GM12878 (cell line): Measurements from ENCODE around the gene ANKFY1. TPM values are rescaled to one million over a fixed set of nuclear protein-coding genes. Genes with fewer than 3 reads are reported as not detected.

ENCODE experiments used
- ATAC-seq: fragments of 200-7000 bp; cut with Tn5 transposase; 3 replicates; pipeline ENCODE4 v1.9.1; 2020; ENCODE audit warnings: mild to moderate bottlenecking, moderate library complexity
- BruUV-seq: library from RNA; stranded (reverse); fragments of 400-500 nt; replicated peaks from 2 replicates; lab custom pipeline; 2021; lab: Mats Ljungman, UMichigan
- CTCF ChIA-PET: fragments of 300-600 bp; sonication (Branson Sonifier 250); formaldehyde crosslinking; extraction: SDS; loops from one replicate; lab custom pipeline; 2021; ENCODE audit warnings: inconsistent platforms; lab: Yijun Ruan, JAX
- POLR2A ChIA-PET: fragments of 350-600 bp; formaldehyde crosslinking; extraction: SDS; loops from one replicate; lab custom pipeline; 2021; ENCODE audit warnings: inconsistent platforms; lab: Charles Lee
- RAD21 ChIA-PET: fragments of 300-600 bp; sonication (Branson Sonifier 250); formaldehyde crosslinking; loops from one replicate; lab custom pipeline; 2023; ENCODE audit warnings: antibody characterized with exemption; ENCODE audit not compliant: unreplicated experiment; lab: Charles Lee
- SMC1A ChIA-PET: fragments of 300-600 bp; sonication (Branson Sonifier 250); formaldehyde crosslinking; loops from one replicate; lab custom pipeline; 2023; ENCODE audit not compliant: unreplicated experiment, uncharacterized antibody; lab: Charles Lee
- DNase-seq: peaks from one replicate; pipeline ENCODE4 v3.0.0-alpha.2; 2011; ENCODE audit warnings: low read depth, low spot score
- FAIRE-seq: peaks from 3 replicates; lab custom pipeline; 2011; peaks lifted over from hg19 to GRCh38; lab: Jason Lieb, UNC
- H2AFZ ChIP-seq: 2 replicates; pipeline ENCODE4 v1.6.0; 2011; ENCODE audit warnings: low read depth, low read length, control low read depth; ENCODE audit not compliant: control insufficient read depth
- H3K27ac ChIP-seq: 2 replicates; pipeline ENCODE4 v1.5.1; 2011; ENCODE audit warnings: control low read depth; ENCODE audit not compliant: control insufficient read depth, insufficient read depth
- H3K27me3 ChIP-seq, 2 experiments: replicated peaks in 1 of 2; 2 replicates each; pipeline versions ENCODE4 v1.6.0 to v1.6.1; 2011; ENCODE audit warnings: low read length in 1 of 2; ENCODE audit not compliant: control insufficient read depth in 2 of 2, insufficient read depth in 2 of 2
- H3K36me3 ChIP-seq, 2 experiments: 2 replicates each; pipeline ENCODE4 v1.5.1; 2011; ENCODE audit warnings: low read length in 1 of 2; ENCODE audit not compliant: control insufficient read depth in 2 of 2, insufficient read depth in 2 of 2
- H3K4me1 ChIP-seq: 2 replicates; pipeline ENCODE4 v1.6.1; 2011; ENCODE audit warnings: mild to moderate bottlenecking, low read length, moderate library complexity, mixed read lengths; ENCODE audit not compliant: control insufficient read depth, insufficient read depth
- H3K4me2 ChIP-seq: 2 replicates; pipeline ENCODE4 v1.6.0; 2011; ENCODE audit warnings: control low read depth; ENCODE audit not compliant: control insufficient read depth, insufficient read depth
- H3K4me3 ChIP-seq: fragments of 200-600 bp; sonication (generic); 2 replicates; pipeline ENCODE4 v1.5.1; 2016
- H3K79me2 ChIP-seq: 2 replicates; pipeline ENCODE4 v1.6.0; 2011; ENCODE audit warnings: low read length; ENCODE audit not compliant: control insufficient read depth, insufficient read depth
- H3K9ac ChIP-seq: 2 replicates; pipeline ENCODE4 v1.8.0; 2011; ENCODE audit warnings: low read length, control low read depth, mixed read lengths; ENCODE audit not compliant: control insufficient read depth, insufficient read depth
- H3K9me3 ChIP-seq: replicated peaks from 3 replicates; pipeline ENCODE4 v1.5.1; 2011; ENCODE audit warnings: mild to moderate bottlenecking, low read length; ENCODE audit not compliant: control insufficient read depth, insufficient read depth
- H4K20me1 ChIP-seq: 2 replicates; pipeline ENCODE4 v1.6.0; 2011; ENCODE audit not compliant: control insufficient read depth, insufficient read depth
- BRCA1 ChIP-seq: IDR thresholded peaks from 2 replicates; pipeline ENCODE4 v1.6.1; 2011; ENCODE audit warnings: low read depth, low read length, improper control_type of control experiment
- CBX3 ChIP-seq: fragments of 200-600 bp; sonication (generic); IDR thresholded peaks from 2 replicates; pipeline ENCODE4 v1.6.1; 2016; ENCODE audit warnings: low read depth, borderline replicate concordance
- CHD1 ChIP-seq: IDR thresholded peaks from 2 replicates; pipeline ENCODE4 v1.6.1; 2012; ENCODE audit warnings: low read depth, low read length, improper control_type of control experiment
- CHD4 ChIP-seq: fragments of 200-600 bp; sonication (generic); IDR thresholded peaks from 2 replicates; pipeline ENCODE4 v1.6.1; 2016; ENCODE audit warnings: mild to moderate bottlenecking
- HSF1 ChIP-seq: fragments of 150-350 bp; IDR thresholded peaks from 2 replicates; pipeline ENCODE4 v1.6.1; 2014; ENCODE audit warnings: mild to moderate bottlenecking, low read depth, low read length
- IRF4 ChIP-seq: IDR thresholded peaks from 2 replicates; pipeline ENCODE4 v1.6.1; 2011; ENCODE audit warnings: low read depth, low read length
- MTA3 ChIP-seq: IDR thresholded peaks from 2 replicates; pipeline ENCODE4 v1.6.1; 2012; ENCODE audit warnings: low read length, inconsistent platforms, borderline replicate concordance
- NR2F1 ChIP-seq: fragments of 450-650 bp; conservative IDR thresholded peaks from 2 replicates; pipeline ENCODE4 v1.6.1; 2017; ENCODE audit warnings: mild to moderate bottlenecking
- PKNOX1 ChIP-seq: fragments of 450-650 bp; IDR thresholded peaks from 2 replicates; pipeline ENCODE4 v1.6.1; 2016; ENCODE audit warnings: mild to moderate bottlenecking
- PRDM15 ChIP-seq: fragments of 450-650 bp; formaldehyde crosslinking; IDR thresholded peaks from 2 replicates; pipeline ENCODE4 v1.4.0; 2020; ENCODE audit warnings: mild to moderate bottlenecking, moderate library complexity
- RCOR1 ChIP-seq: conservative IDR thresholded peaks from 2 replicates; pipeline ENCODE4 v1.6.1; 2012; ENCODE audit warnings: low read depth, low read length, improper control_type of control experiment
- SIX5 ChIP-seq: IDR thresholded peaks from 2 replicates; pipeline ENCODE4 v1.6.1; 2011; ENCODE audit warnings: mild to moderate bottlenecking, low read depth, low read length, moderate library complexity; ENCODE audit not compliant: severe bottlenecking
- SREBF2 ChIP-seq: IDR thresholded peaks from 2 replicates; pipeline ENCODE4 v1.6.1; 2012; ENCODE audit warnings: mild to moderate bottlenecking, low read length
- TAF1 ChIP-seq: IDR thresholded peaks from 2 replicates; pipeline ENCODE4 v1.6.1; 2011; ENCODE audit warnings: mild to moderate bottlenecking, low read depth, low read length, borderline replicate concordance
- USF1 ChIP-seq: IDR thresholded peaks from 2 replicates; pipeline ENCODE4 v1.6.1; 2011; ENCODE audit warnings: borderline replicate concordance, low read depth, mild to moderate bottlenecking, moderate library complexity, mixed read lengths, low read length; ENCODE audit not compliant: insufficient read depth; ENCODE audit errors: extremely low read length
- ZNF207 ChIP-seq: fragments of 450-650 bp; IDR thresholded peaks from 2 replicates; pipeline ENCODE4 v1.6.1; 2014; ENCODE audit warnings: antibody characterized with exemption, mild to moderate bottlenecking, borderline replicate concordance
- ZZZ3 ChIP-seq: IDR thresholded peaks from 2 replicates; pipeline ENCODE4 v1.6.1; 2011; ENCODE audit warnings: low read depth; ENCODE audit not compliant: control insufficient read depth, insufficient read length
- WGBS: methylation state at CpG from one replicate; pipeline ENCODE4 v1.1.6; 2016; ENCODE audit warnings: low lambda C conversion rate; ENCODE audit not compliant: insufficient replicate concordance, insufficient coverage; ENCODE audit errors: missing lambda C conversion rate; 5-methylcytosine and 5-hydroxymethylcytosine counted together
- in situ Hi-C: fragments of 300-500 bp; cut with MboI; formaldehyde crosslinking; loops from 9 replicates; pipeline ENCODE4 v1.14.3; 2018; ENCODE audit warnings: mixed read lengths
- intact Hi-C: fragments of 100-400 bp; cut with micrococcal nuclease; formaldehyde crosslinking; loops from one replicate; pipeline ENCODE4 v1.14.2; 2022; ENCODE audit not compliant: unreplicated experiment
- polyA plus RNA-seq, 11 experiments: library from polyadenylated mRNA; depleted of rRNA in 4 of 11; unstranded in 6 of 11; stranded (reverse) in 5 of 11; fragments of >200 nt; fragmentation: Nextera tagmentation in 4 of 11; fragmentation: Illumina TruSeq in 1 of 11; extraction: Ambion mirVana in 4 of 11; extraction: Trizol in 1 of 11; gene quantifications; 1 replicate in 1 of 11; 2 replicates in 10 of 11; pipeline versions ENCODE4 v1.2.1 to v1.2.3, GENCODE V29; 2011 to 2016; ENCODE audit warnings: inconsistent platforms in 2 of 11, missing spikeins in 2 of 11, low read depth in 1 of 11
- total RNA-seq, 4 experiments: library from RNA; depleted of rRNA in 3 of 4; stranded (reverse); fragments of >200 nt in 3 of 4; fragmentation: Illumina TruSeq in 1 of 4; extraction: Trizol in 1 of 4; gene quantifications; 2 replicates each; pipeline versions ENCODE4 v1.2.1 to v1.2.3, GENCODE V29; 2013 to 2021

The ANKFY1 gene
- total and polyA plus RNA-seq, 10 of the 15 experiments (the other 5 are each of a cell fraction or from before 2014, with no cell fraction given) = 3.0 to 27.7 (median 16.4) TPM

- RAD21 ChIA-PET = no interaction called here
- Histone ChIP-seq H2AFZ (no peak overlapping the region), H3K9ac (no peak overlapping the region), H3K27me3 (no peaks in the 10 kb centered on the region), H3K79me2 (peaks cover 69% of the 10 kb centered on the region), H3K27ac (no peak overlapping the region)
- TF ChIP-seq ZNF207 (no peak), BRCA1 (no peak), CBX3 (no peak), PKNOX1 (no peak), CHD4 (no peak), ZZZ3 (no peak), RCOR1 (no peak), SREBF2 (no peak), CHD1 (no peak), USF1 (no peak), IRF4 (no peak), HSF1 (no peak), PRDM15 (CRISPR knock-in tag) (no peak), NR2F1 (no peak), TAF1 (no peak), SIX5 (no peak), MTA3 (no peak)
- TF ChIP-seq, all 136 proteins: peak for 0
- no peak for FAIRE-seq
- Histone ChIP-seq H3K9me3 (peaks cover 11% of the 10 kb centered on the region; the same call in 2 of the 3 replicates), H3K4me2 (no peak overlapping the region), H3K36me3 (peaks cover 0 to 11% of the 10 kb centered on the region in 2 experiments; a peak in 3 of 4 replicates), H3K4me1 (0 out of 2 replicates have a peak, but pooled peaks cover 3% of the 10 kb centered on the region), H3K4me3 (no peak overlapping the region), H4K20me1 (no peaks in the 10 kb centered on the region; the same call in 1 of the 2 replicates)
- 92% methylated on average over 3 of the region's 3 CpGs for WGBS
- POLR2A ChIA-PET = interaction anchor here (0.6 to 1.1 kb wide), 2 partner anchors 32 to 89 kb away, joined by 3 read pairs; no protein-coding TSS in a partner anchor
- CTCF ChIA-PET = interaction anchor here (0.7 to 2.4 kb wide), 6 partner anchors 9 to 162 kb away, joined by 3 to 12 read pairs (median 4); no protein-coding TSS in a partner anchor
- no peak for ATAC-seq
- BruUV-seq = no TSS peak
- DNase-seq = no peak
- in situ Hi-C loops (no loop called here), intact Hi-C loops (no loop called here)
- SMC1A ChIA-PET = interaction anchor here (2.2 to 5.5 kb wide), 2 partner anchors 8 to 43 kb away, joined by 8 to 38 read pairs; no protein-coding TSS in a partner anchor
Measured at GRCh38 chr17:4258867-4259266, 4.9 kb downstream of the ANKFY1 start.
